VCaP (cell line): ENCODE measurements around the gene DENND2A.
A peak's percentile ranks its signal among the peaks of the same experiment; 100 is the strongest.
"Not testable (repeated sequence)": the region's sequence is repeated elsewhere in the genome, so short reads cannot be mapped to it uniquely, and the experiment has no call there.

Source experiments
- H3K27ac ChIP-seq: fragments of 450-650 bp; 2 replicates; pipeline ENCODE4 v1.5.1; 2017
- CTCF ChIP-seq: fragments of 450-650 bp; conservative IDR thresholded peaks from 2 replicates; pipeline ENCODE4 v1.5.1; 2017; ENCODE audit warnings: mild to moderate bottlenecking, moderate library complexity

Gene DENND2A

GRCh38 chr7:140571538-140572122 is 69.0 kb downstream of the DENND2A start:
- no peak overlapping the region for H3K27ac ChIP-seq
- TF ChIP-seq CTCF: no peak

- TF ChIP-seq CTCF: no peak
Observed at GRCh38 chr7:140570120-140570519, 70.5 kb downstream of the DENND2A start.

GRCh38 chr7:140568021-140568813 is 72.4 kb downstream of the DENND2A start:
- no peak for TF ChIP-seq CTCF
- H3K27ac ChIP-seq: peak overlapping the region; percentile 21; the same call in 1 of the 2 replicates

More at GRCh38 chr7:140570120-140570519, 70.5 kb downstream of the DENND2A start:
- H3K27ac ChIP-seq: no peak overlapping the region

- H3K27ac ChIP-seq: not testable (repeated sequence)
Observed at GRCh38 chr7:140566186-140566585, 74.4 kb downstream of the DENND2A start.

- not testable (repeated sequence) for H3K27ac ChIP-seq
Observed at GRCh38 chr7:140565761-140566160, 74.9 kb downstream of the DENND2A start.

GRCh38 chr7:140564643-140565042 is 76.0 kb downstream of the DENND2A start:
- no peak for TF ChIP-seq CTCF
- H3K27ac ChIP-seq: no peak overlapping the region

GRCh38 chr7:140562926-140563481 is 77.6 kb downstream of the DENND2A start:
- no peak overlapping the region for H3K27ac ChIP-seq
- no peak for TF ChIP-seq CTCF

GRCh38 chr7:140559410-140559809 is 81.2 kb downstream of the DENND2A start:
- TF ChIP-seq CTCF: no peak

More at GRCh38 chr7:140559410-140559809, 81.2 kb downstream of the DENND2A start:
- no peak overlapping the region for H3K27ac ChIP-seq
